Stimulated activated effector memory CD8-positive, alpha-beta T cell treated with anti-CD3 and anti-CD28 coated beads, Interleukin-12 subunit alpha, Interleukin-12 subunit beta, amount 100 ng/mL, for 72 hours (primary cell): ENCODE measurements around the gene PRICKLE2.
"Not testable (repeated sequence)": the region's sequence is repeated elsewhere in the genome, so short reads cannot be mapped to it uniquely, and the experiment has no call there.

Source experiments
- ATAC-seq: fragments of 150-1000 bp; cut with Tn5 transposase; 2 replicates; pipeline ENCODE4 v1.10.0; 2021
- DNase-seq, 2 donors: peaks; one replicate each; pipeline ENCODE4 v3.0.0; 2021 to 2022; ENCODE audit warnings: low spot score in 2 of 2
- H3K27ac Mint-ChIP-seq: one replicate; pipeline ENCODE4 v1.8.0; 2022; ENCODE audit warnings: mild to moderate bottlenecking, mixed read lengths
- H3K36me3 Mint-ChIP-seq: one replicate; pipeline ENCODE4 v1.8.0; 2022; ENCODE audit warnings: mild to moderate bottlenecking, mixed read lengths
- H3K4me1 Mint-ChIP-seq: one replicate; pipeline ENCODE4 v1.8.0; 2022; ENCODE audit warnings: mixed read lengths
- H3K4me3 Mint-ChIP-seq: one replicate; pipeline ENCODE4 v1.8.0; 2022; ENCODE audit warnings: mild to moderate bottlenecking, mixed read lengths
- H3K9me3 Mint-ChIP-seq: one replicate; pipeline ENCODE4 v1.8.0; 2022; ENCODE audit warnings: mixed read lengths

PRICKLE2 gene

GRCh38 chr3:64104006-64104405 is 121.3 kb downstream of the PRICKLE2 start:
- no peak overlapping the region for H3K27ac Mint-ChIP-seq
- H3K36me3 Mint-ChIP-seq: no peaks in the 10 kb centered on the region
- ATAC-seq: no peak
- H3K9me3 Mint-ChIP-seq: no peaks in the 10 kb centered on the region
- no peak for DNase-seq
- no peak overlapping the region for H3K4me3 Mint-ChIP-seq
- H3K4me1 Mint-ChIP-seq: no peaks in the 10 kb centered on the region

- no peaks in the 10 kb centered on the region for H3K9me3 Mint-ChIP-seq
- no peaks in the 10 kb centered on the region for H3K4me1 Mint-ChIP-seq
- no peak for ATAC-seq
- DNase-seq: no peak
- H3K4me3 Mint-ChIP-seq: no peak overlapping the region
- H3K27ac Mint-ChIP-seq: no peak overlapping the region
- no peaks in the 10 kb centered on the region for H3K36me3 Mint-ChIP-seq
Observed at GRCh38 chr3:64103131-64103530, 122.1 kb downstream of the PRICKLE2 start.

GRCh38 chr3:64102147-64102546 is 123.1 kb downstream of the PRICKLE2 start:
- Mint-ChIP-seq H3K4me1 (no peaks in the 10 kb centered on the region), H3K27ac (no peak overlapping the region), H3K36me3 (no peaks in the 10 kb centered on the region), H3K9me3 (no peaks in the 10 kb centered on the region), H3K4me3 (no peak overlapping the region)
- ATAC-seq (no peak), DNase-seq (no peak)

GRCh38 chr3:64099316-64099715 is 126.0 kb downstream of the PRICKLE2 start:
- Mint-ChIP-seq H3K36me3 (no peaks in the 10 kb centered on the region), H3K9me3 (no peaks in the 10 kb centered on the region), H3K4me1 (no peaks in the 10 kb centered on the region), H3K27ac (no peak overlapping the region), H3K4me3 (no peak overlapping the region)
- no peak for DNase-seq
- ATAC-seq: no peak

- Mint-ChIP-seq H3K27ac (no peak overlapping the region), H3K9me3 (no peaks in the 10 kb centered on the region), H3K36me3 (no peaks in the 10 kb centered on the region), H3K4me3 (no peak overlapping the region), H3K4me1 (no peaks in the 10 kb centered on the region)
- ATAC-seq (no peak), DNase-seq (no peak)
Observed at GRCh38 chr3:64098670-64099069, 126.6 kb downstream of the PRICKLE2 start.

GRCh38 chr3:64097920-64098319 is 127.3 kb downstream of the PRICKLE2 start:
- no peaks in the 10 kb centered on the region for H3K36me3 Mint-ChIP-seq
- no peaks in the 10 kb centered on the region for H3K9me3 Mint-ChIP-seq
- DNase-seq (no peak), ATAC-seq (no peak)
- H3K27ac Mint-ChIP-seq: no peak overlapping the region
- no peaks in the 10 kb centered on the region for H3K4me1 Mint-ChIP-seq
- no peak overlapping the region for H3K4me3 Mint-ChIP-seq

GRCh38 chr3:64095802-64096201 is 129.5 kb downstream of the PRICKLE2 start:
- no peak for ATAC-seq
- DNase-seq: no peak
- Mint-ChIP-seq H3K4me3 (no peak overlapping the region), H3K4me1 (no peaks in the 10 kb centered on the region), H3K36me3 (no peaks in the 10 kb centered on the region), H3K27ac (no peak overlapping the region), H3K9me3 (no peaks in the 10 kb centered on the region)

GRCh38 chr3:64094713-64095079 is 130.6 kb downstream of the PRICKLE2 start:
- H3K27ac Mint-ChIP-seq: no peak overlapping the region
- ATAC-seq (no peak), DNase-seq (no peak)
- no peaks in the 10 kb centered on the region for H3K4me1 Mint-ChIP-seq
- H3K4me3 Mint-ChIP-seq: no peak overlapping the region
- no peaks in the 10 kb centered on the region for H3K36me3 Mint-ChIP-seq
- no peaks in the 10 kb centered on the region for H3K9me3 Mint-ChIP-seq

- DNase-seq (no peak), ATAC-seq (no peak)
- no peaks in the 10 kb centered on the region for H3K4me1 Mint-ChIP-seq
- H3K27ac Mint-ChIP-seq: no peak overlapping the region
- no peak overlapping the region for H3K4me3 Mint-ChIP-seq
- no peaks in the 10 kb centered on the region for H3K36me3 Mint-ChIP-seq
- no peaks in the 10 kb centered on the region for H3K9me3 Mint-ChIP-seq
Observed at GRCh38 chr3:64093825-64094712, 131.2 kb downstream of the PRICKLE2 start.

- Mint-ChIP-seq H3K36me3 (no peaks in the 10 kb centered on the region), H3K27ac (no peak overlapping the region), H3K4me1 (no peaks in the 10 kb centered on the region), H3K4me3 (no peak overlapping the region), H3K9me3 (no peaks in the 10 kb centered on the region)
- DNase-seq (no peak), ATAC-seq (no peak)
Observed at GRCh38 chr3:64093211-64093610, 132.1 kb downstream of the PRICKLE2 start.

- no peaks in the 10 kb centered on the region for H3K9me3 Mint-ChIP-seq
- H3K4me1 Mint-ChIP-seq: no peaks in the 10 kb centered on the region
- H3K27ac Mint-ChIP-seq: no peak overlapping the region
- no peak overlapping the region for H3K4me3 Mint-ChIP-seq
- H3K36me3 Mint-ChIP-seq: no peaks in the 10 kb centered on the region
- ATAC-seq (no peak), DNase-seq (no peak)
Observed at GRCh38 chr3:64091501-64091900, 133.8 kb downstream of the PRICKLE2 start.

- H3K36me3 Mint-ChIP-seq, H3K4me1 Mint-ChIP-seq, H3K9me3 Mint-ChIP-seq, DNase-seq, ATAC-seq, H3K27ac Mint-ChIP-seq, H3K4me3 Mint-ChIP-seq: not testable (repeated sequence)
Observed at GRCh38 chr3:64089386-64089785, 135.9 kb downstream of the PRICKLE2 start.

GRCh38 chr3:64088408-64089205 is 136.7 kb downstream of the PRICKLE2 start:
- DNase-seq: no peak
- Mint-ChIP-seq H3K27ac (no peak overlapping the region), H3K9me3 (no peaks in the 10 kb centered on the region), H3K4me1 (no peaks in the 10 kb centered on the region), H3K4me3 (no peak overlapping the region), H3K36me3 (no peaks in the 10 kb centered on the region)
- no peak for ATAC-seq

- H3K27ac Mint-ChIP-seq: no peak overlapping the region
- H3K4me3 Mint-ChIP-seq: no peak overlapping the region
- no peaks in the 10 kb centered on the region for H3K9me3 Mint-ChIP-seq
- no peaks in the 10 kb centered on the region for H3K4me1 Mint-ChIP-seq
- ATAC-seq: no peak
- no peak for DNase-seq
- H3K36me3 Mint-ChIP-seq: no peaks in the 10 kb centered on the region
Observed at GRCh38 chr3:64086479-64087252, 138.6 kb downstream of the PRICKLE2 start.

- ATAC-seq (no peak), DNase-seq (no peak)
- Mint-ChIP-seq H3K4me1 (no peaks in the 10 kb centered on the region), H3K27ac (no peak overlapping the region), H3K4me3 (no peak overlapping the region), H3K36me3 (no peaks in the 10 kb centered on the region), H3K9me3 (peaks cover 3% of the 10 kb centered on the region)
Observed at GRCh38 chr3:64084640-64085039, 140.6 kb downstream of the PRICKLE2 start.
